ENCODE data around the gene GPR52.

The GPR52 gene

GRCh38 chr1:174469052-174469451 is 21.3 kb downstream of the GPR52 start:
- no peak for DNase-seq (ENCODE audit: low read depth)

GRCh38 chr1:174469687-174470086 is 21.9 kb downstream of the GPR52 start:
- DNase-seq (ENCODE audit: low read depth): no peak

GRCh38 chr1:174479281-174479680 is 31.5 kb downstream of the GPR52 start:
- DNase-seq (ENCODE audit: low read depth): no peak

- no peak for DNase-seq (ENCODE audit: low read depth)
Measured at GRCh38 chr1:174480324-174480723, 32.6 kb downstream of the GPR52 start.

- DNase-seq (ENCODE audit: low read depth): no peak
Measured at GRCh38 chr1:174491606-174492005, 43.8 kb downstream of the GPR52 start.

- DNase-seq (ENCODE audit: low read depth): no peak
Measured at GRCh38 chr1:174497478-174497877, 49.7 kb downstream of the GPR52 start.
